HL-60 (cell line): ENCODE data around the gene PPP1R36.

Source experiments
- DNase-seq, 2 experiments: peaks; one replicate each; pipeline ENCODE4 v3.0.0-alpha.2; 2010 to 2020; ENCODE audit warnings: low read depth in 1 of 2, low spot score in 1 of 2
- H3K27ac ChIP-seq: fragments of 250-450 bp; sonication (Bioruptor Pico); replicated peaks from 2 replicates; pipeline ENCODE4 v1.5.1; 2020; ENCODE audit warnings: mild to moderate bottlenecking, moderate library complexity
- H3K27me3 ChIP-seq: fragments of 250-450 bp; sonication (Bioruptor Pico); 2 replicates; pipeline ENCODE4 v1.5.1; 2021; ENCODE audit warnings: mild to moderate bottlenecking, moderate library complexity; ENCODE audit not compliant: insufficient read depth, poor library complexity, severe bottlenecking
- H3K4me3 ChIP-seq: replicated peaks from 2 replicates; pipeline ENCODE4 v1.5.1; 2011; ENCODE audit warnings: mild to moderate bottlenecking, control low read depth, low read length; ENCODE audit not compliant: insufficient read depth
- CTCF ChIP-seq: IDR thresholded peaks from one replicate; pipeline ENCODE4 v1.5.1; 2011; ENCODE audit warnings: low read length, control low read depth, inconsistent platforms; ENCODE audit not compliant: insufficient read depth
- GABPA ChIP-seq: IDR thresholded peaks from 2 replicates; pipeline ENCODE4 v1.6.1; 2012; ENCODE audit warnings: low read depth
- POLR2AphosphoS5 ChIP-seq: IDR thresholded peaks from 2 replicates; pipeline ENCODE4 v1.6.1; 2012; ENCODE audit warnings: low read depth
- REST ChIP-seq: IDR thresholded peaks from 2 replicates; pipeline ENCODE4 v1.6.1; 2012; ENCODE audit warnings: low read depth; ENCODE audit not compliant: insufficient replicate concordance
- SPI1 ChIP-seq: IDR thresholded peaks from 2 replicates; pipeline ENCODE4 v1.6.1; 2012; ENCODE audit warnings: low read depth, mild to moderate bottlenecking, borderline replicate concordance

PPP1R36 gene

GRCh38 chr14:64584190-64584589 lies 34.4 kb downstream of the PPP1R36 start:
- TF ChIP-seq GABPA (no peak), REST (no peak), POLR2AphosphoS5 (no peak), SPI1 (no peak), CTCF (no peak)
- Histone ChIP-seq H3K27me3 (no peaks in the 10 kb centered on the region), H3K4me3 (no peak overlapping the region), H3K27ac (no peak overlapping the region)
- no peak for DNase-seq

- Histone ChIP-seq H3K27me3 (no peaks in the 10 kb centered on the region), H3K27ac (no peak overlapping the region), H3K4me3 (no peak overlapping the region)
- DNase-seq: no peak
- TF ChIP-seq CTCF (no peak), POLR2AphosphoS5 (no peak), REST (no peak), SPI1 (no peak), GABPA (no peak)
Observed at GRCh38 chr14:64591809-64592208, 42.0 kb downstream of the PPP1R36 start.

- TF ChIP-seq REST: no peak
- no peak for TF ChIP-seq POLR2AphosphoS5
- TF ChIP-seq GABPA: no peak
- TF ChIP-seq SPI1: no peak
- no peak for TF ChIP-seq CTCF
- H3K27me3 ChIP-seq: no peaks in the 10 kb centered on the region
- no peak overlapping the region for H3K27ac ChIP-seq
- H3K4me3 ChIP-seq: no peak overlapping the region
- no peak for DNase-seq
Observed at GRCh38 chr14:64594438-64594837, 44.7 kb downstream of the PPP1R36 start.
